GM21619 (cell line): ENCODE measurements around the gene PCYT1A.
A peak's percentile ranks its signal among the peaks of the same experiment; 100 is the strongest.
"Not testable (repeated sequence)": the region's sequence is repeated elsewhere in the genome, so short reads cannot be mapped to it uniquely, and the experiment has no call there.

Source experiments
- ATAC-seq: cut with Tn5 transposase; IDR thresholded peaks from one replicate; pipeline ENCODE4 v1.9.1; 2021; ENCODE audit not compliant: unreplicated experiment

PCYT1A gene

DNA sequence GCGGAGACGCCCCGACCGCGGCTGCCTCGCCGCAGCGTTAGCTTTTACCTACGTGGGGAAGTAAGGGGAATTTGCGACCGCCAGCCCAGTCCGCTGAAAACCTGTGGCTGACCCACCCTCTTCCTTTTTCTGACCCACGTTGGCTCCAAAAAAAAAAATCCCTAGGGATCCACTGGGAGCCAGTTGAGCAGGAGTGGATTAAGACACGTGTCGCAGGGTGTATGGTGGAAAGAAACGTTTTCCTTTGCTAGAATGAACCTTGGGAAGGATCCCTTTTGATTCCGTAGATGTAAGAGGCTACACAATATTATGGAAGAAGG lies 575 bp upstream of the PCYT1A start:
- ATAC-seq = peak; percentile 22

DNA sequence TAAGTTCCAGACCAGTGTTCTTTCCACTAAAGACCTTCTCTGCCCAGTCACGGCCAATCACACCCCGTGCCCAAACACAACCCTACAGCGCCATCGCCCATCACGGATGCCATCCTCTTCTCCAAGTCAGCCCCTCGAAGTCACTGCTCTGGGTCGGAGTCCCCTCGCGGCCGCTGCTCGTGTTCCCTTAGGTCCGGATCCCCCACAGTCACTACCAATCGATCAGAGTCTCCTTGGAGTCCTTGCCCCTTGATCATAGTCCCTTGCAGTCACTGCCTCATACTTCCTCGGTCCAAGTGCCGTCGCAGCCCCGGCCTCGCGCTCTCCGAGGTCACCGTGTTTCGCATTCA lies 461 bp downstream of the PCYT1A start:
- ATAC-seq = peak; percentile 21

DNA sequence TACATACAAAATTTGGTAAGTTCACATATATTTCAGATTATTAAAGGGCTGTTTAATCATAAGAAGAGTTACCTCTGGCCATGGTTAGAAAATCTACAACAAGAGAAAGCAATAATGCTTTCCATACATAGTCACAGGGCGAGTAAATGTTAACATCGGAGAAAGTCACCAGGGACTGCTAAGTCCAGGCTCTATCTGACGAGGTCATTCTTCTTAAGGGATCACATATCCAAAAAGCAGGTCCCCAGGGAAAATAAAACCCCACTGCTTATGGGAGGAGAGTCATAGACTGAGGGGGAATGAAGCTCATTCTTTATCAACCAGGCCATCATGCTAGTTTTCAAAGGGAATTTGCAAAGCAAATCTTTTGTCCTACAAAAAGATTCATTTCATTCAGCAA lies 3.1 kb downstream of the PCYT1A start:
- no peak for ATAC-seq

DNA sequence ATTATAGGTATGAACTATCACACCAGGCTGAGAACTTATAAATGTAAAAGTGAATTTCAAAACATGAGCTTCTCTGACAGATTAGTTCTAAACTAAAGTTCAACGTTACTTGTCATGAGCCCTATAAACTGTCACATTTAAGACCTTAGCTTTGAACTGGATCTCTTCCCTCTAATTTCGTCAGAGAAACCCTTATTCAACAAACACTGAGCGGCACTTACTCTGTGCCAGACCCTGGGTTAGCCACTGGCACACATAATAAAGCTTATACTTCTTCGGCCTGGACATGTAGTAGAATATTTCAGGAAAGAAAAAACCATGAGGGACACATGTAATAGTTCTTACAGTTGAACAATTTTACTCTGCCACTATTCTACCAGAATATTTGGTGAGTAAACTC lies 5.6 kb downstream of the PCYT1A start:
- ATAC-seq = no peak

DNA sequence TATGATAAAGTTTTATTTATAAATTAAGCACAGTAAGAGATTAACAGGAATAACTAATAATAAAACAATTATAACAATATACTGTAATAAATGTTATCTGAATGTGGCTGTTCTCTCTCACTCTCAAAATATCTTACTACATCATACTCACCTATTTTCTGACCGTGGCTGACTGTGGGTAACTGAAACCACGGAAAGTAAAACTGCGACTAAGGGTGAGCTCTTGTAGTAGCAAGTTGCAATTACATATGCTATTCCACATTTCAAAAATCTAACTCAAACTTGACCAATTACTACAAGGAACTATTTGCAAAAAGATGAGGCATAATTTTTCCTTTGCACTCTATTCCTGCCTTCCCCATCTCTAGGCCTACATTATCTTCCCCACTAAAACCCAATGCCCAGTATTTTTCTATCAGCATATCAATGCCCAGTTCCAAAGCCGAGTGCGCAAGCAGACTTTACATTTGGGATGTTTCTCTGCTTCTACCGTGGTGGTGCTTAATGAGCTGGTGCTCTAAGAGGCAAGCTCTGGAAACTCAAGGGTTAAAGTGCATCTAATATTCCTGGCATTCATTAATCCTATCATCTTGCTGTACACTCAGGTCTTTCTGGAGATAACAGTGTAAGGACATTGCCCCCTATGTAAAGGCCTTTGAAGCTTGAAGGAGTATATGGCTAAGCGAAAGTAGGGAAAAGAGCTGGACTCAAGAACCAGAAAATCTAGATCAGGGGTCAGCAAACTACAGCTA lies 6.7 kb downstream of the PCYT1A start:
- peak; percentile 60 for ATAC-seq

DNA sequence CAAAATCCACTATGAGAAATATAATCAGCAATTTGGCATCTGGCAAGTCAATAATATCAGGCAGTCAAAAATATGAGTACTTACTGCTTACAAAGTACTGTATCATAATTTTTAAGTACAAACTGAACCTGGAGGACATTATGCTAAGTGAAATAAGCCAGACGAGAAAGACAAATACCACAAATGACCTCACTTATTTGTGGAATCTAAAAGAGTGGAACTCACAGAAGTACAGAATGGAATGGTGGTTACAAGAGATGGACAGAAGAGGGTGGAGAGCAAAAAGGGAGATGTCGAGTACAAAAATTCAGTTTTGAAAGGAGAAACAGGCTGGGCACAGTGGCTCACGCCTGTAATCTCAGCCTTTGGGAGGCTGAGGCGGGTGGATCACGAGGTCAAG lies 12.4 kb downstream of the PCYT1A start:
- no peak for ATAC-seq

DNA sequence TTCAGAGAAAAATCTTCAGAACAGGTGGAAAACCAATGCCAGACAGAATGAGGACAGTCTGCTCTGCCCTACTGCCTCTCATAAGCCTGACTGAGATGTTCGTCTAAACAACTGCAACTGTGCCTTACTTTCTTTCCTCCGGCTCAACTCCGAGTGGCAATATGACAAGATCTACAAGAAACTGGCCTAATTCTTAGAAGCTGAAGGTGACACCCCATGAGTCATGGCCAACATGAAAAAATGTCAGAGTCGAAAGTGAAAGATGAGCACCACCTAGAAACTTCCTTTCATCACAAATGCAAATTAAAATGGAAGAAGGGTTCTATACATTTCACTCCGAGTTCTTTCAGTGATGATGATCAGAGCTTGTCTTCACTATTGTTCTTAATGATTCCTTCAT lies 12.9 kb downstream of the PCYT1A start:
- peak; percentile 85 for ATAC-seq

DNA sequence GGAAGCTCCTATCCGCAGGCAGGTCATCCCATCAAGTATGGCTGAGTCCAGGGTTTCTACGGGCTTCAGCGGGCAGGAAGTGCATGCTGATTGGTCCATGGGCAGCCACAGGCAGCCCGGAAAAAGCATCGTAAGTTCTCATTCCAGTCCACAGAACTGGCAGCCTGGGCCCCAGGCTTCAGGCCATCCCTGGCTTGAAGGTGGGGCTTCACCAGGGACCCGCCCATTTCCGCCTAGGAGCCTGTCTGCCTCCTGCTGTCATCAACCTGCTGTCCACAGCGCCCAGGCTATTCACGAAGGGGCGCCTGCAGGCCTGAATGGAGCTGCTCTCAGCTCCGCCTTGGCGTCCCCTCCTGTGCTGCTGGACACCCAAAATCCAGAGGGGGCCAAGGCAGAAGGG lies 13.9 kb downstream of the PCYT1A start:
- no peak for ATAC-seq

DNA sequence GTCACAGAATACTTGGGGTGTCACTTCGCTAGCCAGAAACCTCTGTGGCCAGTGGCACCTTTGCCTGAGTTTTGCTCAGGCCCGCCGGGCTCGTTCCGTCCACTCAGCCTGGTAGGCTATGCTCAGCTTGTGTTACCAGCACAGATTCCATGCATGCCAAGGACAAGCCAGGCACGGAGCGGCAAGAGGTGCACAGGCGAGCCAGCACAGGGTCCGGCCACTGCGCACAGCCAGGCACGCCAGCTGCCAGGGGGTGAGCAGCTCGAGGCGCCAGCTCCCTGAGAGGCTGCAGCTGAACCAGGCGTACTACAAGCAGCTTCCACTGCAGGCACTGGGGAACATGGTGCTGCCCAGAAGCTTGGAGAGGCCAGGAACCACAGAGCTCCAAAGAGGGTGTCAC lies 14.7 kb downstream of the PCYT1A start:
- no peak for ATAC-seq

DNA sequence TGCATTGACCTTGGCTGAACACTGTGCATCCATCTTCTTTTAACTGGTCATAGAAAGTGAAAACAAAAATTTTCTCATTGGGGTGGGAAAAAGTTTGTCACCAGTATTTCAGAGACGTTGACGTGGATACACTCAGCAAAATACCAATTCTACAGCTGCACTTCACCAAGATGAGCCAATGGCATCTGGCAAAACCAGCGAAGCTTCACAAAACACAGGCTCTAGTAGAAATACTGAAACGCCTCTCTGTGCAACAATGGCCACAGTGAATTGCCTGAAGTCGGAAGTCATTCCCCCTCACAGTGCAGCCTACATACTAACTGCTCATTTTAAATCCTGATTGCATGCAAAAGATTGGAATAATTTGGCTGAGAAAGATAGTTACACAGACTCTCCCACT lies 17.0 kb downstream of the PCYT1A start:
- no peak for ATAC-seq

DNA sequence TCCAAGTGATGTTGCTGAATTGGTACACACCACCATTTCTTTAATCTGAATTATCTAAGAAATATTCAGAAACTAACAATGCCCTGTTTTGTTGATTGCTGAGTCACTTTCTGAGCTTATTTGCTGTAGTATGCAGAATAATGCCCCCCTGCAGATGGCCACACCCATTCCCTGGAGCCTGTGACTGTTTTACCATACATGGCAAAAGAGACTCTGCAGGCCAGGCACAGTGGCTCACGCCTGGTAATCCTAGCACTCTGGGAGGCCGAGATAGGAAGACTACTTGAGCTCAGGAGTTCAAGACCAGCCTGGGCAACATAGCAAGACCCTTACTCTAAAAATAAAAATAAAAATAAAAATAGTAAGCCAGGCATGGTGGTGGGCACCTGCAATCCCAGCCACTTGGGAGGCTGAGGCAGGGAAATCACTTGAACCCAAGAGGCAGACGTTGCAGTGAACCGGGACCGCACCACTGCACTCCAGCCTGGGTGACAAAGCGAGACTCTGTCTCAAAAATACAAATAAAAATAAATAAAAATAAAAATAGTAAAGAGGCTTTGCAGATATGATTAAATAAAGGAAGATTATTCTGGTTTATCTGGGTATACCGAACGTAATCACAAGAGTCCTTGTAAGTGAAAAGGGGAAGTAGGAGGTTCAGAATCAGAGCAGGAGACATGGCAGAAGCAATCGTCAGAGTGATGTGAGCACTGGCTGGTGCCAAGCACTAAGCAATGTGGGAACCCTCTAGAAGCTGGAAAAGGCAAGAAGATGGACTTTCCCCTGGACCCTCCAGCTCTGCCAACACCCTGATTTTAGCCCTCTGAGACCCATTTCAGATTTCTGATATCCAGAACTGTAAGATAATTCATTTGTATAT lies 19.0 kb downstream of the PCYT1A start:
- no peak for ATAC-seq

DNA sequence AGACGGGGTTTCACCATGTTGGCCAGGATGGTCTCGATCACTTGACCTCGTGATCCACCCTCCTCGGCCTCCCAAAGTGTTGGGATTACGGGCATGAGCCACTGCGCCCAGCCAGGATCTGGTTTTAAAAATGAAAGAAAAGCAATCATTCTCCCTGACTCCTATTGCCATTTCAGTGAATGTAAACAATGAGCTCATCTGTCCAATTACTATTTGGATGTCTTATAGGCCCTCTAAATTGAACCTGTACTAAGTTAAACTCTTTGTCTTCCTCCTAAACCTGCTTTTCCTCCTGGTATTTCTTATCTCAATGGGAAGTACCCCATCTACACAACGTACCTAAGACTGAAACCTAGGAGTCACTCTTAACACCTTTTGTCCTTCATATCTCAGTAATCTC lies 23.7 kb downstream of the PCYT1A start:
- no peak for ATAC-seq

DNA sequence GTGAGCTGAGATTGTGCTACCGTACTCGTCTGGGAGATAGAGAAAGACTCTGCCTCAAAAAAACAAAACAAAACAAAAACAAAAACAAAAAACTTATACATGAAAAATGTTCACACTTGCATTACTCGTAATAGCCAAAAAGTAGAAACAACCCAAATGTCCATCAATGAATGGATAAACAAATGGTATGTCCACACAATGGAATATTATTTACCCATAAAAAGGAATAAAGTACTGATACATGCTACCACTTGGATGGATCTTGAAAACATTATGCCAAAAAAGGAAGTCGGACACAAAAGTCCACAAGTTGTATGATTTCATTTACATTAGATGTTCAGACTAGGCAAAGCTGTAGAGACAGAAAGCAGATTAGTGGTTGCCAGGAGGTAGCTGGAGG lies 26.7 kb downstream of the PCYT1A start:
- ATAC-seq = no peak

DNA sequence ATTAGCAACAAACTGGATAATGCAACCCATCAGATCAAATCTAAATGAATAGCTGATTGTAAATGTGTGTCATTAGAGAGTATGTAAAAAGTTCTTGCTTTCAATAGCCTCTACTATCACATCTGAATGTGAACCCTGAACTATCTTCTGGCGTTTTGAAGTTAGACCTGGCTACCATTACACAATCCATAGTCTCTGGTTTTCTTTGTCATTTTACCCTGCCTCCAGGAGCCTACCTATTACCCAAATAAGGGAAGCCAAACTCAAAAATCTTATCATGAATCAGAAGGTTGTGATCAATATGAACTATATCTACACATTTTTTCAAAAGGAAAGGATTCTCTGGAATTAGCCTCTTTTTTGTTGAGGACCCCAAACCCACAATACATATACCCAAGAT lies 31.8 kb downstream of the PCYT1A start:
- ATAC-seq = no peak

DNA sequence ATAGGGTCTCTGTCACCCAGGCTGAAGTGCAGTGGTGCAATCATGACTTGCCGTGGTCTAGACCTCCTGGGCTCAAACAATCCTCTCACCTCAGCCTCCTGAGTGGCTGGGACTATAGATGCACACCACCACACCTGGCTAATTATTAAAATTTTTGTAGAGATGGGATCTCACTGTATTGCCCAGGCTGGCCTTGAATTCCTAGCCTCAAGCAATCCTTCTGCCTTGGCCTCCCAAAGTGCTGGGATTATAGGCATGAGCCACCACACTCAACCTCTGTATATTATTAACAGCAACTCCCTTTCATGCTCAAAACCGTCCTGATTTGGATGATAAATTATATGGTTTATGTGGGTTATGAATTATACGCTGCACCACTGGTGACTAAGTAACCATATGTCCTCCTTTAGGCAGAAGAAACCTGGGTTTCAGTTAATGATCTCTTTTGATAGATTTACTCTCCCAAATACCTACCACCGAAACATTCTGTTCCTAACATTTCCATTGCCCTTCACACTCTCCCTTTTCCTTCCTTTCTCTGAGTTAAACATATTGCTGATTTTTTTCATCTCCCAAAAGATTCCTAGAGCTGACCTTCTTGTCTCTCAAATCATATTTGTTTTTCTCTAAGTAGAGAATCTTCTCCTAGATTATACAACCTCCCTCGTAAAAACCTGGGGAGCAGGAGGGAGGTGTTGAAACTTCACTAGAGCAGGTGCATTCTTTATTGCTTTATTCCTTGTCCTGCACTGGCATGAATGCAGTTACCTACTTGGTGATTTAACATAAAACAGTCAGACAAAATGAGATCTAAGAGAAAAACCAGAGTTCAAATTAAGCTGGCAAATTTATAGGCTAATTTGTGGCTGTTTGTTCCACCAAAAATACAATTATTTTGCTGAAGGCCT lies 32.9 kb downstream of the PCYT1A start:
- no peak for ATAC-seq

DNA sequence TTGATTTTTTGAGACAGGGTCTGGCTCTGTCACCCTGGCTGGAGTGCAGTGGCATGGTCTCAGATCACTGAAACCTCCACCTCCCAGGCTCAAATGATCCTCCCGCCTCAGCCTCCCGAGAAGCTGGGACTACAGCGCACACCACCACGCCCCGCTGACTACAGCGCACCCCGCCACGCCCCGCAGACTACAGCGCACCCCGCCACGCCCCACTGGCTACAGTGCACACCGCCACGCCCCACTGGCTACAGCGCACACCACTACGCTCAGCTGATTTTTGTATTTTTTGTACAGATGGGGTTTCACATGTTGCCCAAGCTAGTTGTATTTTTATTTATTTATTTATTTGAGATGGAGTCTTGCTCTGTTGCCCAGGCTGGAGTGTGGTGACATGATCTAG lies 35.6 kb downstream of the PCYT1A start:
- ATAC-seq = no peak

DNA sequence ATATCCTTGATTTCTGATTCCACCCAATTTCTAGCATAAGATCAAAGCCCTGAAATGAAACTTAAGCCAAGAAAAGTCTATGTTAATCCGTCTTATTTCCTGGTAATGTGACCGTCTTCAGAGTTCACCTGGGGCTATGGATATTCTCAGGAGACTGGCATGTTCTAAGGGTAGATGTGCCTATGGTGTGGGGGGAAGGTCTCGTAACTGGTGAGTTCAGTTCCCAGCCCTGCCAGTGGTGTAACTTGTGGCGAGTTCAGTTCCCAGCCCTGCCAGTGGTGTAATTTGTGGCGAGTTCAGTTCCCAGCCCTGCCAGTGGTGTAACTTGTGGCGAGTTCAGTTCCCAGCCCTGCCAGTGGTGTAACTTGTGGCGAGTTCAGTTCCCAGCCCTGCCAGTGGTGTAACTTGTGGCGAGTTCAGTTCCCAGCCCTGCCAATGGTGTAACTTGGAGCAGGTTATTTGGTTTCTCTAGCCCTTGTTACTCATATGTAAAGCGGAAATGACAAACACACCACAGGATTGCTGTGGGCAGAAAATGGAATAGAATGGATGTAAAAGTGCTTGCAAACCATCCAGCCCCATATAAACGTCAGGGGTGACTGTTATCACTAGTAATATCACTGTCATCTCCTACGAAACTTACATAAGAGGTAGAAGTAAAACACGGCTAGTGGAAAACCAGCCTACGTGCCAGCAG lies 40.8 kb downstream of the PCYT1A start:
- ATAC-seq = no peak

DNA sequence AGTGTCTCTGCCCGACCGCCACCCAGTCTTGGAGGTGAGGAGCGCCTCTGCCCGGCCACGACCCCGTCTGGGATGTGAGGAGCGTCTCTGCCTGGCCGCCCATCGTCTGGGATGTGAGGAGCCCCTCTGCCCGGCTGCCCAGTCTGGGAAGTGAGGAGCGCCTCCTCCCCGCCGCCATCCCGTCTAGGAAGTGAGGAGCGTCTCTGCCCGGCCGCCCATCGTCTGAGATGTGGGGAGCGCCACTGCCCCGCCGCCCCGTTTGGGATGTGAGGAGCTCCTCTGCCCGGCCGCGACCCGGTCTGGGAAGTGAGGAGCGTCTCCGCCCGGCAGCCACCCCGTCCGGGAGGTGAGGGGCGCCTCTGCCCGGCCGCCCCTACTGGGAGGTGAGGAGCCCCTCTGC lies 43.4 kb downstream of the PCYT1A start:
- not testable (repeated sequence) for ATAC-seq

DNA sequence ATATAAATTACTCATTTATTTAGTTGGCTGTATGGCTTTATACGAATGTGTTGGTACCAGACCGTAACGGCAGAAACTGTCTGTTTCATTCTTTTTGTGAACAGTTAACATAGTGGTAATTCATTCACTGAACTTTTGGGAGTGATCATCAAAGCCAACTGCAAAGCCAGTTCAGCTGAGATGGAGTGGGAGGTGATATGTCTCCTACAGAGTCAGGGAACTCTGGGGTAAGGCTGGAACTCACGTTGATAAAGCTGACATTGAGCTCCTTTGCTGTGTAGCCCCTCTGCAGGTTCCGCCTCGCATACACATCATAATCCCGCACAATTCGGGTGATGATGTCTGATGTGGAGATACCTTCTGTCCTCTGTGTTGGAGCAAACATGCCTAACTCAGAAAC lies 45.8 kb downstream of the PCYT1A start:
- ATAC-seq = no peak

DNA sequence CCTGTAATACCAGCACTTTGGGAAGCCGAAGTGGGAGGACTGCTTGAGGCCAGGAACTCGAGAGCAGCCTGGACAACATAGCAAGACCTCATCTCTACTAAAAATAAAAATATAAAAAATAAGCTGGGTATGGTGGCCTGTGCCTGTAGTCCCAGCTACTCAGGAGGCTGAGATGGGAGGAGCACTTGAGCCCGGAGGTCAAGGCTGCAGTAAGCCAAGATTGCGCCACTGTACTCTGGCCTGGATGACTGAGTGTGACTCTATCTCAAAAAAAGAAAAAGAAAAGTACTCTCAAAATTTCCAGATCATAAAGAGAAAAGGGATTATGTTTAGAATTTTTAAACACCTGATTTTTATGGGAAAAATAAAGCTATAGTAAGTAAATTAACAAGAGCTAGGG lies 47.1 kb downstream of the PCYT1A start:
- no peak for ATAC-seq
